IMR-90 (cell line): ENCODE results near the gene CERS1.

Source experiments
- CEBPB ChIP-seq: IDR thresholded peaks from 2 replicates; pipeline ENCODE4 v1.6.1; 2012; ENCODE audit warnings: low read depth, low read length, improper control_type of control experiment
- CTCF ChIP-seq: conservative IDR thresholded peaks from 2 replicates; pipeline ENCODE4 v1.5.1; 2012; ENCODE audit warnings: mild to moderate bottlenecking, low read depth, low read length, improper control_type of control experiment
- NFE2L2 ChIP-seq: fragments of 150-350 bp; IDR thresholded peaks from 2 replicates; pipeline ENCODE4 v1.6.1; 2016; ENCODE audit warnings: low read depth, mild to moderate bottlenecking, low read length
- POLR2A ChIP-seq: IDR thresholded peaks from 2 replicates; pipeline ENCODE4 v1.6.1; 2012; ENCODE audit warnings: mild to moderate bottlenecking, low read depth, low read length
- RAD21 ChIP-seq: IDR thresholded peaks from 2 replicates; pipeline ENCODE4 v1.6.1; 2012; ENCODE audit warnings: low read length, improper control_type of control experiment
- RCOR1 ChIP-seq: IDR thresholded peaks from 2 replicates; pipeline ENCODE4 v1.6.1; 2012; ENCODE audit warnings: mild to moderate bottlenecking, low read length, improper control_type of control experiment; ENCODE audit not compliant: insufficient replicate concordance
- RFX5 ChIP-seq: IDR thresholded peaks from 2 replicates; pipeline ENCODE4 v1.8.0; 2012; ENCODE audit warnings: low read depth, mild to moderate bottlenecking, low read length, moderate library complexity
- USF2 ChIP-seq: fragments of 150-350 bp; IDR thresholded peaks from 2 replicates; pipeline ENCODE4 v1.6.1; 2017; ENCODE audit warnings: mild to moderate bottlenecking, antibody characterized with exemption, low read length, low read depth

GRCh38 chr19:18919900-18920214, 23.9 kb upstream of the CERS1 start:
- TF ChIP-seq CTCF, result no peak
- TF ChIP-seq POLR2A, result no peak
- TF ChIP-seq RCOR1, result no peak
- TF ChIP-seq USF2, result no peak
- no peak for TF ChIP-seq RFX5
- no peak for TF ChIP-seq NFE2L2
- no peak for TF ChIP-seq RAD21
- no peak for TF ChIP-seq CEBPB
